ENCODE measurements around the gene SHC2.
"Not testable (repeated sequence)": the region's sequence is repeated elsewhere in the genome, so short reads cannot be mapped to it uniquely, and the experiment has no call there.

SHC2 gene

DNA sequence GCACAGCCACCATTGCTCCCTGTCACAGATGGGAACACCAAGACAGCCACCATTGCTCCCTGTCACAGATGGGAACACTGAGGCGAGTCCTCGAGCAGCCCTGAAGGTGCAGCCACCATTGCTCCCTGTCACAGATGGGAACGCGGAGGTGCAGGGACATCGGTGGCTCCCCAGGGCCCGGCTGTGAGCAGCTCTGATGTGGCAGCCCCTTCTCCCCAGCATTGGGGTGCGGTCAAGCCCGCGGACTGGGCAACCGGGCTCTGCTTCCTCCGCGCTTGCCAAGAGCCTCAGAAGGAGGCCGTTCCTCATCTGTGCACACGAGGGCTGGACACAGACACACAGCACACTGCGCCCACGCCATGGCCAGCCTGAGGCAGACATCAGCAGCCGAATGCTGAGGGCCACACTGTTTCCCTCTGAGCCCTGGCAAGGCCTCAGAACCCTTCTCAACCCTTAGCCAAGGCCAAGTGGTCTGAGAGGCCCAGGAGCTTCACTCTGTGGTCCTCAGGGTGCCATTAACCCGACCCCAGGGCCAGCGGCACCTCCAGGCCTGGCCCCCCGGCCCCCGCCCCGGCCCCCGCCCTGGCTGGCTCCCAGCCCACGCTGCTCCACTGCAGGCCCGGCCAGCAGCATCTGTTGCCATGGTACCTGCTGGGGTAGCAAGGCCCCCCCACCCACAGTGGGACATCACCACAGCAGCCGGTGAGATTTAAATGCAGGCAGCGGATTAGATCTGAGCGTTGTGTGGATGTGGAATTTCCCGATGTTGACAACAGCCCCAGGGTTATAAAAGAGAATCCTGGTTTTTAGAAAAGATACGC is 70.2 kb downstream of the SHC2 start:
- Histone ChIP-seq H3K9me3 (ENCODE audit: low read depth, low read length) (no peaks in the 10 kb centered on the region), H3K9ac (ENCODE audit: insufficient read length) (no peak overlapping the region)
- DNase-seq (ENCODE audit: low read depth, low spot score) = no peak

DNA sequence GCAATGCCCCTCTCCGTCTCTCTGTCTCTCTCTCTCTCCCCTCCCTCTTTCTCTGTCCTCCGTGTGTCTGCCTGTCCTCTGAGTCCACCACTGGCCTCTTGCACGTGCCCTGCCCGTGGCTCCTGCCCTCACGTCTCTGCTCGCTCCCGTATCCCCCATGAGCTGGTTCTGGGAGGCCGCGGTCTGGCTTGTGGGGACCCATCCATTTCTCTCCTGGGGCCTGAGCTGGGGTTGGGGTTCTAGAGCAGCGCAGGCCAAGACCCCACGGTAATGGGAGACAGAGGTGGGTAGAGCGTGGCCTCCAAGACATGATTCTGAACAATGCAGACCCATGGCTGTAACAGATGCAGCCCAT is 70.9 kb downstream of the SHC2 start:
- Histone ChIP-seq H3K9ac (ENCODE audit: insufficient read length) (no peak overlapping the region), H3K9me3 (ENCODE audit: low read depth, low read length) (no peaks in the 10 kb centered on the region), H3K27ac (no peak overlapping the region), H3K36me3 (ENCODE audit: insufficient read depth, low read length) (no peaks in the 10 kb centered on the region), H3K4me3 (no peak overlapping the region)
- no peak for TF ChIP-seq POLR2AphosphoS5 (IDR thresholded peaks at IDR 0.05; ENCODE audit: borderline replicate concordance, low read depth, low read length)
- TF ChIP-seq FOXP2 (optimal IDR thresholded peaks at IDR 0.05; ENCODE audit: control extremely low read depth, extremely low read length, insufficient read depth) = no peak
- TF ChIP-seq EZH2 (IDR thresholded peaks at IDR 0.05) = no peak
- no peak for DNase-seq (ENCODE audit: low read depth, low spot score)

More for the DNA sequence above, 70.2 kb downstream of the SHC2 start:
- no peak for TF ChIP-seq EZH2 (IDR thresholded peaks at IDR 0.05)
- no peak for TF ChIP-seq POLR2AphosphoS5 (IDR thresholded peaks at IDR 0.05; ENCODE audit: borderline replicate concordance, low read depth, low read length)
- no peak for TF ChIP-seq FOXP2 (optimal IDR thresholded peaks at IDR 0.05; ENCODE audit: control extremely low read depth, extremely low read length, insufficient read depth)
- Histone ChIP-seq H3K4me3 (no peak overlapping the region), H3K36me3 (ENCODE audit: insufficient read depth, low read length) (no peaks in the 10 kb centered on the region), H3K27ac (no peak overlapping the region)

DNA sequence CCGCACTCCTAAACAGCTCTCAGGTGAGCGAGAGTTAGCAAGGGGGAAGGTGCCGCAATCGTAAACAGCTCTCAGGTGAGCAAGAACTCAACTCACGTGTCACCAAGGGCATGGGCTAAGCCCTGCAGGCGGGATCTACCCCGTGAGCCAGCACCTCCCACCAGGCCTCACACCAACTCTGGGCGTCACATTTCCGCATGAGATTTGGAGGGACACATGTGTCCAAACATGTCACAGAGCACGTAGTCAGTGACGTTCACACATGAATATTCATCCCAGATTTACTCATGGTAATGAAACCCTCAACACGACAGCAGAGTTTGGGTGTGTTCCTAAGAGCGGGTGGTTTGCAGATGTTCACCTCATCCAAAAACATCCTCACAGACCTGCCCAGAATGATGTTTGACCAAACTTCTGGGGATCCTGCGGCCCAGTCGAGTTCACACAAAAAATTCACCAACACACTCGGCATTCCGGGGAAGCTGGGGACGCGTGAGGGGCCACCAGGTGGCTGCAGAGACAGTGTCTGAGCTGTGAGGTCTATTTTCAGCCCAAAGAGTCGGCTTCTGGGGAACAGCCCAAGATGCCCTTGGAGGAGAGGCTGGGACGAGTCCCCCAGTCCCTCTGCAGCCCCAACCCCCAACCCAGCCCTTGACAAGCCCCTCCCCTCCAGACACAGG is 71.4 kb downstream of the SHC2 start:
- TF ChIP-seq POLR2AphosphoS5 (IDR thresholded peaks at IDR 0.05; ENCODE audit: borderline replicate concordance, low read depth, low read length) (no peak), FOXP2 (optimal IDR thresholded peaks at IDR 0.05; ENCODE audit: control extremely low read depth, extremely low read length, insufficient read depth) (no peak), EZH2 (IDR thresholded peaks at IDR 0.05) (no peak)
- no peak overlapping the region for H3K9ac ChIP-seq (ENCODE audit: insufficient read length)
- H3K27ac ChIP-seq = no peak overlapping the region
- DNase-seq (ENCODE audit: low read depth, low spot score) = no peak
- no peaks in the 10 kb centered on the region for H3K36me3 ChIP-seq (ENCODE audit: insufficient read depth, low read length)
- no peak overlapping the region for H3K4me3 ChIP-seq
- no peaks in the 10 kb centered on the region for H3K9me3 ChIP-seq (ENCODE audit: low read depth, low read length)

DNA sequence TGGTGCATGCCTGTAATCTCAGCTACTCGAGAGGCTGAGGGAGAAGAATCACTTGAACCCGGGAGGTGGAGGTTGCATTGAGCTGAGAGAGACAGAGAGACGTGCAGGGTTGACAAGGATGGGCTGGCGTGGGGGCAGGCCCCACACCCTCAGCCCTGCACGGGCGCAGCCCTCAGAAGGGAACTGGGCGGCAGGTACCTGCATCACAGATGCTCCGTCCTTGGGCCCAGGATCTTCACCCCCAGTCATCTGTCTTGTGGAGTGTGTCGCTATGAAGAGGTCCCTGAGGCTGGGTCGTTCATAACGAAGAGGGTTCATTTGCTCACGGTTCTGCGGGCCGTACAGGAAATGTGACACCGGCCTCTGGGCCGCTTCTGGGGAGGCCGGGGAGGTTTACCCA is 72.1 kb downstream of the SHC2 start:
- TF ChIP-seq FOXP2 (optimal IDR thresholded peaks at IDR 0.05; ENCODE audit: control extremely low read depth, extremely low read length, insufficient read depth) (no peak), EZH2 (IDR thresholded peaks at IDR 0.05) (no peak), POLR2AphosphoS5 (IDR thresholded peaks at IDR 0.05; ENCODE audit: borderline replicate concordance, low read depth, low read length) (no peak)
- H3K27ac ChIP-seq = no peak overlapping the region
- DNase-seq (ENCODE audit: low read depth, low spot score) = no peak
- H3K36me3 ChIP-seq (ENCODE audit: insufficient read depth, low read length) = no peaks in the 10 kb centered on the region
- no peaks in the 10 kb centered on the region for H3K9me3 ChIP-seq (ENCODE audit: low read depth, low read length)
- no peak overlapping the region for H3K4me3 ChIP-seq
- no peak overlapping the region for H3K9ac ChIP-seq (ENCODE audit: insufficient read length)

DNA sequence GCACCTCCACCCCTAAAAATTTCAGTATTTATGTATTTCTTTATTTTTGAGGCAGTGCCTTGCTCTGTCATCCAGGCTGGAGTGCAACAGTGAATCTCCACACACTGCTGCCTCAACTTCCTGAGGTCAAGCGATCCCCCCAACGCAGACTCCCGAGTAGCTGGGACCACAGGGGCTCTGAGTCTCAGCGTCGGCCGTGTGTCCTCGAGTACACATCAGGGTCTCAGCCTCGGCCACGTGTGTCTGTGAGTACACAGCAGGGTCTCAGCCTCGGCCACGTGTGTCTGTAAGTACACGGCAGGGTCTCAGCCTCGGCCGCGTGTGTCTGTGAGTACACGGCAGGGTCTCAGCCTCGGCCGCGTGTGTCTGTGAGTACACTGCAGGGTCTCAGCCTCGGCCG is 73.1 kb downstream of the SHC2 start:
- Histone ChIP-seq H3K9ac (ENCODE audit: insufficient read length) (no peak overlapping the region), H3K36me3 (ENCODE audit: insufficient read depth, low read length) (no peaks in the 10 kb centered on the region), H3K9me3 (ENCODE audit: low read depth, low read length) (no peaks in the 10 kb centered on the region), H3K27ac (no peak overlapping the region), H3K4me3 (no peak overlapping the region)
- DNase-seq (ENCODE audit: low read depth, low spot score) = no peak
- TF ChIP-seq POLR2AphosphoS5 (IDR thresholded peaks at IDR 0.05; ENCODE audit: borderline replicate concordance, low read depth, low read length) (no peak), FOXP2 (optimal IDR thresholded peaks at IDR 0.05; ENCODE audit: control extremely low read depth, extremely low read length, insufficient read depth) (no peak), EZH2 (IDR thresholded peaks at IDR 0.05) (no peak)

DNA sequence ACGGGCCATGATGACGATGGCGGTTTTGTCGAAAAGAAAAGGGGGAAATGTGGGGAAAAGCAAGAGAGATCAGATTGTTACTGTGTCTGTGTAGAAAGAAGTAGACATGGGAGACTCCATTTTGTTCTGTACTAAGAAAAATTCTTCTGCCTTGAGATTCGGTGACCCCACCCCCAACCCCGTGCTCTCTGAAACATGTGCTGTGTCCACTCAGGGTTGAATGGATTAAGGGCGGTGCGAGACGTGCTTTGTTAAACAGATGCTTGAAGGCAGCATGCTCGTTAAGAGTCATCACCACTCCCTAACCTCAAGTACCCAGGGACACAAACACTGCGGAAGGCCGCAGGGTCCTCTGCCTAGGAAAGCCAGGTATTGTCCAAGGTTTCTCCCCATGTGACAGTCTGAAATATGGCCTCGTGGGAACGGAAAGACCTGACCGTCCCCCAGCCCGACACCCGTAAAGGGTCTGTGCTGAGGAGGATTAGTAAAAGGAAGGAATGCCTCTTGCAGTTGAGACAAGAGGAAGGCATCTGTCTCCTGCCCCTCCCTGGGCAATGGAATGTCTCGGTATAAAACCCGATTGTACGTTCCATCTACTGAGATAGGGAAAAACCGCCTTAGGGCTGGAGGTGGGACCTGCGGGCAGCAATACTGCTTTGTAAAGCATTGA is 74.1 kb downstream of the SHC2 start:
- H3K4me3 ChIP-seq; H3K9me3 ChIP-seq (ENCODE audit: low read depth, low read length); H3K27ac ChIP-seq; DNase-seq (ENCODE audit: low read depth, low spot score); H3K36me3 ChIP-seq (ENCODE audit: insufficient read depth, low read length); H3K9ac ChIP-seq (ENCODE audit: insufficient read length): not testable (repeated sequence)

DNA sequence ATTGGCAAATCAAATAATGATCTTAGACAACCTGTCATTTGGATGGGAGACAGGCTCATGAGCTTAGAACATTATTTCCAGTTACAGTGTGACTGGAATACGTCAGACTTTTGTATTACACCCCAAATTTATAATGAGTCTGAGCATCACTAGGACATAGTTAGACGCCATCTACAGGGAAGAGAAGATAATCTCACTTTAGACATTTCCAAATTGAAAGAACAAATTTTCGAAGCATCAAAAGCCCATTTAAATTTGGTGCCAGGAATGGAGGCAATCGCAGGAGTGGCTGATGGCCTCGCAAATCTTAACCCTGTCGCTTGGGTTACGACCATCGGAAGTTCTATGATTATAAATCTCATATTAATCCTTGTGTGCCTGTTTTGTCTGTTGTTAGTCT is 74.6 kb downstream of the SHC2 start:
- not testable (repeated sequence) for H3K36me3 ChIP-seq (ENCODE audit: insufficient read depth, low read length); H3K9me3 ChIP-seq (ENCODE audit: low read depth, low read length); H3K4me3 ChIP-seq; H3K9ac ChIP-seq (ENCODE audit: insufficient read length); H3K27ac ChIP-seq; DNase-seq (ENCODE audit: low read depth, low spot score)

DNA sequence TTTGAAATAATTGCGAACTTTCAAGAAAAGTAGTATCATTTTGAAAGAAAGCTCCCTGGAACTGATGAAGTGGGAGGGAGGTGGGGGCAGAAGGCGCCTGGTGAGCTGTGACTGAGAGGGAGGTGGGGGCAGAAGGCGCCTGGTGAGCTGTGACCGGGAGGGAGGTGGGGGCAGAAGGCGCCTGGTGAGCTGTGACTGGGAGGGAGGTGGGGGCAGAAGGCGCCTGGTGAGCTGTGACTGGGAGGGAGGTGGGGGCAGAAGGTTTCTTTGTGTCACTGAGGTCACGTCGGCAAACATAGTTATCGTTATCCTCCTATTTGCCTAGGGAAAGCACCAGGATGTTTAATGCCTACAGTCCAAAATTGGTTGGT is 76.0 kb downstream of the SHC2 start:
- no peak for DNase-seq (ENCODE audit: low read depth, low spot score)
- Histone ChIP-seq H3K4me3 (no peak overlapping the region), H3K9me3 (ENCODE audit: low read depth, low read length) (no peaks in the 10 kb centered on the region), H3K36me3 (ENCODE audit: insufficient read depth, low read length) (no peaks in the 10 kb centered on the region), H3K9ac (ENCODE audit: insufficient read length) (no peak overlapping the region), H3K27ac (no peak overlapping the region)
- no peak for TF ChIP-seq POLR2AphosphoS5 (IDR thresholded peaks at IDR 0.05; ENCODE audit: borderline replicate concordance, low read depth, low read length)
- no peak for TF ChIP-seq FOXP2 (optimal IDR thresholded peaks at IDR 0.05; ENCODE audit: control extremely low read depth, extremely low read length, insufficient read depth)
- no peak for TF ChIP-seq EZH2 (IDR thresholded peaks at IDR 0.05)

Measured in SK-N-MC (cell line).